ENCODE data around the gene HEXB. TPM values are rescaled to one million over a fixed set of nuclear protein-coding genes. Genes with fewer than 3 reads are reported as not detected.

Gene HEXB
- total and polyA plus RNA-seq, 2 donors from 2014 or later = 113 to 184 TPM

DNA sequence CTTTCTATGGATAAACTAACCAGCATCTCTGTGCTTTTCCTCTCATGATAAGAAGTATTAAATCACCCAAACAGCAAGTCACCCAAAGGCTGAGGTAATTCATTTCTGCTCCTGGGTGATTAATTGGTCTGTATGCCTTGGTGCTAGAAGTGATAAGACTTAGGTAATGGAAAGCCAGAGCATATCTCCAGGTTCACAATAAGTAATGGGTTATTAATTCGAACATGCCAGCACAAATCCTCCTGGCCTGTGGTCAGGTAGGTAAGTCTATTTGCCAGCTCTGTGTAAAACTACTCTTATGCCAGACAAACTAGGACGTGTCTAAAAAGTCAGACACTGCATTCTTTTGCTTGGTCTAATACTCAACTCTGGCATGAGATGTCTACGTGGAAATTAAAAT, 33.3 kb upstream of the HEXB start:
- no peaks in the 10 kb centered on the region for H3K36me3 ChIP-seq (ENCODE audit: control insufficient read depth in 2 of 3, insufficient read depth in 3 of 3, low read length in 3 of 3)
- no peak for DNase-seq
- no peak for TF ChIP-seq CTCF (IDR thresholded peaks at IDR 0.05; ENCODE audit: borderline replicate concordance, extremely low read depth, insufficient read depth)
- no peaks in the 10 kb centered on the region for H3K27me3 ChIP-seq (ENCODE audit: control insufficient read depth, insufficient read depth, low read length)
- intact Hi-C loops (cut with DNase I) = no loop called here
- peaks cover 0 to 3% (median 0%) of the 10 kb centered on the region in 3 donors for H3K4me1 ChIP-seq (ENCODE audit: control insufficient read depth in 2 of 3, insufficient read depth in 2 of 3, low read depth in 1 of 3, low read length in 3 of 3)
- no peak for FAIRE-seq
- H3K4me3 ChIP-seq (ENCODE audit: low read length in 3 of 3) = no peak overlapping the region
- H3K9me3 ChIP-seq (ENCODE audit: control insufficient read depth in 2 of 3, insufficient read depth in 1 of 3, low read length in 3 of 3) = no peaks in the 10 kb centered on the region
- no peak overlapping the region for H3K27ac ChIP-seq (ENCODE audit: low read depth in 2 of 2, low read length in 2 of 2)
- no peak overlapping the region for H3K9ac ChIP-seq (ENCODE audit: low read length in 3 of 3)

DNA sequence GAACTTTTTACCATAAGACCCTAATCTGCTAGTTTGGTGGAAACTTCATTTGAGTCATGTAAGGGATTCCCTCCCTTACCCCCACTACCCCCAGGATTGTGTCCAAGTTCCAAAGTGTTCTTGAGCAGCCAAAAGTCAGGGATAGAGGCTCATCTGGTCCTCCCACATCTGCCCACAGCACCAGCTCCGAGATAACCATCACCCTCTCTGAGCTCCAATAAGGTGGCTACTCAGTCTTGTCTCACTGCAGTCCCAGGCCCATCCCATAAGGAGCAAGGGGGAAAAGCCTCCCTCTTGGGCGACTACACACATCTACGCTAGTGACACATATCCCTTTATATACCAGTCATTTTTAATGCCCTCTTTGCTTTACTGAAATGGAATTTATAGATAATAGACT, 32.5 kb upstream of the HEXB start:
- DNase-seq (no peak), FAIRE-seq (no peak)
- no peaks in the 10 kb centered on the region for H3K27me3 ChIP-seq (ENCODE audit: control insufficient read depth, insufficient read depth, low read length)
- no peak overlapping the region for H3K9ac ChIP-seq (ENCODE audit: low read length in 3 of 3)
- H3K27ac ChIP-seq (ENCODE audit: low read depth in 2 of 2, low read length in 2 of 2) = no peak overlapping the region
- no peak overlapping the region for H3K4me3 ChIP-seq (ENCODE audit: low read length in 3 of 3)
- intact Hi-C loops (cut with DNase I) = no loop called here
- peaks cover 0 to 3% (median 0%) of the 10 kb centered on the region in 3 donors for H3K4me1 ChIP-seq (ENCODE audit: control insufficient read depth in 2 of 3, insufficient read depth in 2 of 3, low read depth in 1 of 3, low read length in 3 of 3)
- no peaks in the 10 kb centered on the region for H3K36me3 ChIP-seq (ENCODE audit: control insufficient read depth in 2 of 3, insufficient read depth in 3 of 3, low read length in 3 of 3)
- TF ChIP-seq CTCF (IDR thresholded peaks at IDR 0.05; ENCODE audit: borderline replicate concordance, extremely low read depth, insufficient read depth) = no peak
- no peaks in the 10 kb centered on the region for H3K9me3 ChIP-seq (ENCODE audit: control insufficient read depth in 2 of 3, insufficient read depth in 1 of 3, low read length in 3 of 3)

GRCh38 chr5:74653991-74654390, 31.0 kb upstream of the HEXB start:
- no peaks in the 10 kb centered on the region for H3K27me3 ChIP-seq (ENCODE audit: control insufficient read depth, insufficient read depth, low read length)
- FAIRE-seq = no peak
- H3K36me3 ChIP-seq (ENCODE audit: control insufficient read depth in 2 of 3, insufficient read depth in 3 of 3, low read length in 3 of 3) = no peaks in the 10 kb centered on the region
- H3K4me3 ChIP-seq (ENCODE audit: low read length in 3 of 3) = no peak overlapping the region
- H3K27ac ChIP-seq (ENCODE audit: low read depth in 2 of 2, low read length in 2 of 2) = no peak overlapping the region
- no peak overlapping the region for H3K9ac ChIP-seq (ENCODE audit: low read length in 3 of 3)
- DNase-seq = peak in 1 of 5 donors; percentile 42
- TF ChIP-seq CTCF (IDR thresholded peaks at IDR 0.05; ENCODE audit: borderline replicate concordance, extremely low read depth, insufficient read depth) = no peak
- H3K9me3 ChIP-seq (ENCODE audit: control insufficient read depth in 2 of 3, insufficient read depth in 1 of 3, low read length in 3 of 3) = no peaks in the 10 kb centered on the region
- intact Hi-C loops (cut with DNase I) = no loop called here
- H3K4me1 ChIP-seq (ENCODE audit: control insufficient read depth in 2 of 3, insufficient read depth in 2 of 3, low read depth in 1 of 3, low read length in 3 of 3) = peaks cover 0 to 2% (median 0%) of the 10 kb centered on the region in 3 donors

- no peak overlapping the region for H3K27ac ChIP-seq (ENCODE audit: low read depth in 2 of 2, low read length in 2 of 2)
- no peak for TF ChIP-seq CTCF (IDR thresholded peaks at IDR 0.05; ENCODE audit: borderline replicate concordance, extremely low read depth, insufficient read depth)
- FAIRE-seq = no peak
- no peak overlapping the region for H3K9ac ChIP-seq (ENCODE audit: low read length in 3 of 3)
- no peaks in the 10 kb centered on the region for H3K9me3 ChIP-seq (ENCODE audit: control insufficient read depth in 2 of 3, insufficient read depth in 1 of 3, low read length in 3 of 3)
- H3K27me3 ChIP-seq (ENCODE audit: control insufficient read depth, insufficient read depth, low read length) = no peaks in the 10 kb centered on the region
- DNase-seq = no peak
- intact Hi-C loops (cut with DNase I) = no loop called here
- H3K4me1 ChIP-seq (ENCODE audit: control insufficient read depth in 2 of 3, insufficient read depth in 2 of 3, low read depth in 1 of 3, low read length in 3 of 3) = no peaks in the 10 kb centered on the region
- H3K36me3 ChIP-seq (ENCODE audit: control insufficient read depth in 2 of 3, insufficient read depth in 3 of 3, low read length in 3 of 3) = no peaks in the 10 kb centered on the region
- H3K4me3 ChIP-seq (ENCODE audit: low read length in 3 of 3) = no peak overlapping the region
These were observed 29.8 kb upstream of the HEXB start for GRCh38 chr5:74655206-74655605.

All from kidney (tissue), 14 donors.